AG10803 (cell line): ENCODE results near the gene SARM1.
"Not testable (repeated sequence)": the region's sequence is repeated elsewhere in the genome, so short reads cannot be mapped to it uniquely, and the experiment has no call there.

Experiments
- DNase-seq: peaks from one replicate; pipeline ENCODE4 v3.0.0; 2010; ENCODE audit warnings: low read depth
- H3K4me3 ChIP-seq: 2 replicates; pipeline ENCODE4 v1.5.1; 2011; ENCODE audit warnings: mild to moderate bottlenecking, low read length, control low read depth
- TF ChIP-seq, protein P1 (sequence below): conservative IDR thresholded peaks from 2 replicates; pipeline ENCODE4 v1.5.1; 2011; ENCODE audit warnings: mild to moderate bottlenecking, low read length, control low read depth, inconsistent platforms

Gene SARM1

DNA sequence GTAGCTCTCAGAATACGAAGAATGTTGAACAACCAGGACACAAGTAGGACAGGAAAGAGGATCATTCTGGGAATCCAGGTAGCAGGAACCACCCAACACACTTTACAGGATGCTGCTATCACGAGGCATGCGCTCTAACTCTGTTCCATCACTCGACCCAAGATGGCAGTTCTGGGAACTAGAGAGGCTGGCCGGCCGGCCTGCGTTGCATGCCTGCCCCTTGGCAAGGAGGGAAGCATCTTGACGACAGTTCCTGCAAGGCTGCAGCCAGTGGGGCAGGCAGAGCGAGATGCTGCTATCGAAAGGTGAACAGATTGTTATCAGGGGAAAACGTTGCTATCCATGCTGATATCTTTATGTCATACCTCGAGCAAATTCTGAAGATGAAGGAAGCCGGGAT, 53.7 kb downstream of the SARM1 start:
- TF ChIP-seq, protein P1, sequence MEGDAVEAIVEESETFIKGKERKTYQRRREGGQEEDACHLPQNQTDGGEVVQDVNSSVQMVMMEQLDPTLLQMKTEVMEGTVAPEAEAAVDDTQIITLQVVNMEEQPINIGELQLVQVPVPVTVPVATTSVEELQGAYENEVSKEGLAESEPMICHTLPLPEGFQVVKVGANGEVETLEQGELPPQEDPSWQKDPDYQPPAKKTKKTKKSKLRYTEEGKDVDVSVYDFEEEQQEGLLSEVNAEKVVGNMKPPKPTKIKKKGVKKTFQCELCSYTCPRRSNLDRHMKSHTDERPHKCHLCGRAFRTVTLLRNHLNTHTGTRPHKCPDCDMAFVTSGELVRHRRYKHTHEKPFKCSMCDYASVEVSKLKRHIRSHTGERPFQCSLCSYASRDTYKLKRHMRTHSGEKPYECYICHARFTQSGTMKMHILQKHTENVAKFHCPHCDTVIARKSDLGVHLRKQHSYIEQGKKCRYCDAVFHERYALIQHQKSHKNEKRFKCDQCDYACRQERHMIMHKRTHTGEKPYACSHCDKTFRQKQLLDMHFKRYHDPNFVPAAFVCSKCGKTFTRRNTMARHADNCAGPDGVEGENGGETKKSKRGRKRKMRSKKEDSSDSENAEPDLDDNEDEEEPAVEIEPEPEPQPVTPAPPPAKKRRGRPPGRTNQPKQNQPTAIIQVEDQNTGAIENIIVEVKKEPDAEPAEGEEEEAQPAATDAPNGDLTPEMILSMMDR, result no peak
- no peak for DNase-seq
- no peak overlapping the region for H3K4me3 ChIP-seq

DNA sequence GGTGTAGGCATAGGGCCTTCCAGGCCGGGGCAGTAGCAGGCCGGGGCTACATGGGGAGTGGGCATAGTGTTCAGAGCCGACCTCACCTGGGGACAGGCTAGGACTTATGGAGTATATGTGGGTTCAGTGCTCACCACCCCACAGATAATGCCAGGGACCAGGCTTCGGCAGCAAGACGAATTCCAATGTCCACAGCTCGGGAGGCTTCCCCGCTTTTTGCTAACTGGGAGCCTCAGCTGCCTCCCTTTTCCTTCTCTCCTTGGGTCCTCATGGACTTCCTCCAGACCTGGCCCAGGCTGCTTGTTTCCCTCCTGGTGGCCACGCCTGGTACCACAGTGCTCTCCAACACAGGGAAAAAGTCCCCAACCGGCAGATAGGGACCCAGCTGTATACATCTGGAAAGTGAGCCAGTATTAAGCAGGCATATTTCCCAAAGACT, 54.6 kb downstream of the SARM1 start:
- TF ChIP-seq, protein P1, result peak; percentile 32
- H3K4me3 ChIP-seq, result no peak overlapping the region
- DNase-seq, result no peak

DNA sequence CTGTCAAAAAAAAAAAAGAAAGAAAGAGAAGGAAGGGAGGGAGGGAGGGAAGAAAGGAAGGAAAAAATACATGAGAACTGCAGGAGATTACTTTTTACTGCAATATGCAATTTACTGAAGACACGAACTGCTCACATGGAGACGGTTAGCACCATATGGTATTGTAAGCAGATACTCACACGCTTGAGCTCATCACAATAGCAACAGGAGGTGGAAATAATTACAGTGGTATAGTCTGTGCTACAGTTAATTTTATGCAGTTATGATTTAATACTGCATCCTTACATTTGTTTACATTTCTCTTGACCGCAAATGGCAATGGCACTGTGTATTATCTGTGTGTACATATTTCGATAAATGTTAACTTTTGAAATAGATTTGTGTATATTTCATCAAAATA, 55.9 kb downstream of the SARM1 start:
- peak; percentile 25 for DNase-seq
- no peak overlapping the region for H3K4me3 ChIP-seq
- TF ChIP-seq, protein P1, result no peak

DNA sequence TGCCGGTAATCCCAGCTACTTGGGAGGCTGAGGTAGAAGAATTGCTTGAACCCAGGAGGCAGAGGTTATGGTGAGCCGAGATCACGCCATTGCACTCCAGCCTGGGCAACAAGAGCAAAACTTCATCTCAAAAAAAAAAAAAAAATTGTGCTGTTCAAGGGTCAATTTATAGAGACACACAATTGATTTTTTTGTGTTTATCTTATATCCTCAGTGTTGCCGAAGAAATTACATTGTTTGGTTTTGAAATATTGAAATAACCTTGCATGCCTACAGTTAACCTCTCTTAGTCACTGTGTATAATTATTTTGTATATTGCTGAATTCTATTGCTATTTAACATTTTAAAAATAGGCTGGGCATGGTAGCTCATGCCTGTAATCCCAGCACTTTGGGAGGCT, 56.5 kb downstream of the SARM1 start:
- DNase-seq, result not testable (repeated sequence)

DNA sequence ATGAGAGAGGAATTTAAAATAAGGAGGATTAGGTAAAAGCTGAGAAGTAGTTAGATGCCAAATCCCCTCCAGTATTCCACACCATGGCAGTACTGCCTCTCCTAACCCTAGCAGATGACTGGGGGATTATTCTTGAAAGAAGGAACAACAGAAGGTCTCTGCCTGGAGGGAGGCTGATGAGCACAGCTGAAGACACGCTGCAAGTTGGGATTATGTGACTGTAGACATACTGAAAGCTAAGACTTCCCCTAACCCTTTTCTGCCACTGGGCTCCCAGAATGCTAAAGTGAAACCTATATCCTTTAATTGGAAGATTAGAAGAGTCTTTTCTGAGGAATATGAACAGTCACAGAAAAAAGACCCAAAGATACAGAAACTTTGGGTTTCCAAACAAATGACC, 62.2 kb downstream of the SARM1 start:
- TF ChIP-seq, protein P1, result no peak
- H3K4me3 ChIP-seq, result no peak overlapping the region
- no peak for DNase-seq

More for the DNA sequence above, 56.5 kb downstream of the SARM1 start:
- H3K4me3 ChIP-seq, result not testable (repeated sequence)

DNA sequence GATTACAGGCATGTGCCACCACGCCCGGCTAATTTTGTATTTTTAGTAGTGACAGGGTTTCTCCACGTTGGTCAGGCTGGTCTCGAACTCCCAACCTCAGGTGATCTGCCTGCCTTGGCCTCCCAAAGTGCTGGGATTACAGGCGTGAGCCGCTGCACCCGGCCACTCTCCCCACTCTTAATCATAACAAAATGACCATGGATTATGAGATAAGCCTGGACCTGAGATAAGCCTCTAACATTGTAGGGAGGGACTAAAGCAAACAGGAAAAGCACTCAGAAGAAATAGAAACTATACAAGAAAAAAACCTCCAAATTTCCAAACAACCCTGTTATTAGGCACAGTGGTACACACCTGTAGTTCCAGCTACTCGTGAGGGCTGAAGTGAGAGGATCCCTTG, 62.8 kb downstream of the SARM1 start:
- not testable (repeated sequence) for DNase-seq, H3K4me3 ChIP-seq

DNA sequence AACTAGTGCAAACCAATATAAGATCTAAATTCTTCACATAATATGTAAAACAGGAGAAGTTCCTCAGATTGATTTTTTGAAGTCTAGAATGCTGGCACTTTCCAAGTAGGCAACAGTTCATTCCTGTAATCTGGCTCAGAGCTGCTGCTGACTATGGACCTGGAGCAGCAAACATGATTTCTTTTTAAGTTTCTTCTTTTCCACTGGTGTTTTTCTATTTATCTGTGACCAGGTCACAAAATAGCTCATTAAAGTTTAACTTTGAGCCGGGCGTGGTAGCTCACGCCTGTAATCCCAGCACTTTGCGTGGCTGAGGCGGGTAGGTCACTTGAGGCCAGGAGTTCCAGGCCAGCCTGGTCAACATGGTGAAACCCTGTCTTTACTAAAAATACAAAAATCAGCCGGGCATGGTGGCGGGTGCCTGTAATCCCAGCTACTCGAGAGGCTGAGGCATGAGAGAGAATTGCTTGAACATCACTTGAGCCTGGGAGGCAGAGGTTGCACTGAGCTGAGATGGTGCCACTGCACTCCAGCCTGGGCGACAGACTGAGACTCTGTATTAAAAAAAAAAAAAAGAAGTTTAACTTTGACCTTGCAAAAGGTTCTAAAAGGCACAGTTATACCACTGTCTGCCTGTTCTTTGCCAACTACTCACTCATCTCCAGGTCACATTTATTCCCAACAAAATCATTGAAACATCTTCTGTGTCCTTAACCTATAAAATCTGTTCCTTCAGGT, 72.6 kb downstream of the SARM1 start:
- no peak overlapping the region for H3K4me3 ChIP-seq
- DNase-seq, result no peak
- TF ChIP-seq, protein P1, result no peak

DNA sequence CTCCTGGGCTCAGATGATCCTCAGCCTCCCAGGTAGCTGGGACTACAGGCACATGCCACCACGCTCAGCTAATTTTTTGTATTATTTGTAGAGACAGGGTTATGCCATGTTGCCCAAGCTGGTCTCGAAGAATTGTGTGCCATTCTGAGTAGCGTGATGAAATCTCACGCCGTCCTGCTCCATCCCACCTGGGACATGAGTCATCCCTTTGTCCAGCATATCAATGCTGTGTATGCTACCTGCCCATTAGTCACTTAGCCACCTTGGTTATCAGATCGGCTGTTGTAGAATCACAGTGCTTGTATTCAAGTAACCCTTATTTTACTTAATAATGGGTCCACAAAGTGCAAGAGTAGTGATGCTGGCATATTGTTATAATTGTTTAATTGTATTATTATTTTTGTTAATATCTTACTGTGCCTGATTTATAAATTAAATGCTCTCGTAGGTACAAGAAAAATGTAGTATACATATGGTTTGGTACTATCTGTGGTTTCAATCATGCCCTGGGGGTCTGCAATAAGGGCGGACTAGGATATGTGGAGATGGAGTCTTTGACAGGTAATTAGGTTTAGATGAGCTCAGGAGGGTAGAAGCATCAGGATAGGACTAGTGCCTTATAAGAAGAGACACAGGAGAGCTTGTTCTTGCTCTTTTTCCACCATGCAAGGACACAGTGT, 75.4 kb downstream of the SARM1 start:
- H3K4me3 ChIP-seq, result no peak overlapping the region
- DNase-seq, result no peak
- TF ChIP-seq, protein P1, result no peak
